GM19455 (cell line): Measurements from ENCODE around the gene LRRC4C.

Experiments used
- ATAC-seq: cut with Tn5 transposase; IDR thresholded peaks from one replicate; pipeline ENCODE4 v1.9.1; 2021; ENCODE audit not compliant: unreplicated experiment

Gene LRRC4C

GRCh38 chr11:41419901-41420300 lies 39.6 kb downstream of the LRRC4C start:
- no peak for ATAC-seq

- no peak for ATAC-seq
Measured at GRCh38 chr11:41414771-41415440, 44.5 kb downstream of the LRRC4C start.

GRCh38 chr11:41413843-41414242 lies 45.6 kb downstream of the LRRC4C start:
- peak; percentile 97 for ATAC-seq

- no peak for ATAC-seq
Measured at GRCh38 chr11:41405812-41406211, 53.6 kb downstream of the LRRC4C start.

GRCh38 chr11:41404109-41404508 lies 55.3 kb downstream of the LRRC4C start:
- no peak for ATAC-seq

- no peak for ATAC-seq
Measured at GRCh38 chr11:41403458-41403857, 56.0 kb downstream of the LRRC4C start.

GRCh38 chr11:41400819-41401382 lies 58.6 kb downstream of the LRRC4C start:
- no peak for ATAC-seq

- no peak for ATAC-seq
Measured at GRCh38 chr11:41400124-41400523, 59.3 kb downstream of the LRRC4C start.

- no peak for ATAC-seq
Measured at GRCh38 chr11:41399323-41399722, 60.1 kb downstream of the LRRC4C start.

GRCh38 chr11:41398175-41398574 lies 61.3 kb downstream of the LRRC4C start:
- no peak for ATAC-seq

GRCh38 chr11:41394521-41395195 lies 64.8 kb downstream of the LRRC4C start:
- ATAC-seq: no peak

- ATAC-seq: no peak
Measured at GRCh38 chr11:41392596-41392995, 66.9 kb downstream of the LRRC4C start.

- no peak for ATAC-seq
Measured at GRCh38 chr11:41389623-41390130, 69.8 kb downstream of the LRRC4C start.

GRCh38 chr11:41384329-41384728 lies 75.1 kb downstream of the LRRC4C start:
- ATAC-seq: no peak

GRCh38 chr11:41383768-41384167 lies 75.7 kb downstream of the LRRC4C start:
- no peak for ATAC-seq

GRCh38 chr11:41382927-41383326 lies 76.5 kb downstream of the LRRC4C start:
- no peak for ATAC-seq

- ATAC-seq: no peak
Measured at GRCh38 chr11:41379084-41379483, 80.4 kb downstream of the LRRC4C start.

GRCh38 chr11:41377709-41378394 lies 81.6 kb downstream of the LRRC4C start:
- no peak for ATAC-seq

- ATAC-seq: no peak
Measured at GRCh38 chr11:41351825-41352224, 107.6 kb downstream of the LRRC4C start.

GRCh38 chr11:41346042-41346441 lies 113.4 kb downstream of the LRRC4C start:
- ATAC-seq: no peak
